ENCODE data around the gene CDK14.

DNA sequence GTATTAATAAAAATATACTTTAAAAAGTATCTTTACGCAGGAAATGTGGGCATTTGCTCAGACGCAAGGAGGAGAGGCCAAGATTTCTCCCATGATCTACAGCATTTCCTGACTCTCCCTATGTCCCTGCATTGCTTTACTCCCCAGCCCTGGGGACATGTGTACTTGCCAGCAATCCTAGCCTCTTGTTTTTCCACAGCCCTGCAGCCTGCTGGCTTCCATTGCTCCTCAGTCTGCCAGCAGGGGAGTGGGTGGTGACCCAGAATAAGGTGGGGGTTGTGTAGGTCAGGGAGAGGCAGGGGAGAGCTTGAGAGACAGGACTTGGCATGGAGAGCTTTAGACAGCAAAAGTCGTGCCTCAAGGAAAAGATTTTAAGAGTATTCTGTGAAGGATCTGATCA is 307.7 kb downstream of the CDK14 start:
- TF ChIP-seq, protein P1, sequence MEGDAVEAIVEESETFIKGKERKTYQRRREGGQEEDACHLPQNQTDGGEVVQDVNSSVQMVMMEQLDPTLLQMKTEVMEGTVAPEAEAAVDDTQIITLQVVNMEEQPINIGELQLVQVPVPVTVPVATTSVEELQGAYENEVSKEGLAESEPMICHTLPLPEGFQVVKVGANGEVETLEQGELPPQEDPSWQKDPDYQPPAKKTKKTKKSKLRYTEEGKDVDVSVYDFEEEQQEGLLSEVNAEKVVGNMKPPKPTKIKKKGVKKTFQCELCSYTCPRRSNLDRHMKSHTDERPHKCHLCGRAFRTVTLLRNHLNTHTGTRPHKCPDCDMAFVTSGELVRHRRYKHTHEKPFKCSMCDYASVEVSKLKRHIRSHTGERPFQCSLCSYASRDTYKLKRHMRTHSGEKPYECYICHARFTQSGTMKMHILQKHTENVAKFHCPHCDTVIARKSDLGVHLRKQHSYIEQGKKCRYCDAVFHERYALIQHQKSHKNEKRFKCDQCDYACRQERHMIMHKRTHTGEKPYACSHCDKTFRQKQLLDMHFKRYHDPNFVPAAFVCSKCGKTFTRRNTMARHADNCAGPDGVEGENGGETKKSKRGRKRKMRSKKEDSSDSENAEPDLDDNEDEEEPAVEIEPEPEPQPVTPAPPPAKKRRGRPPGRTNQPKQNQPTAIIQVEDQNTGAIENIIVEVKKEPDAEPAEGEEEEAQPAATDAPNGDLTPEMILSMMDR (IDR thresholded peaks at IDR 0.05) = no peak
- no peak for TF ChIP-seq EZH2 (IDR thresholded peaks at IDR 0.05)
